Superior temporal gyrus (tissue), 1 donor: ENCODE results near the gene XXYLT1.
"Not testable (repeated sequence)": the region's sequence is repeated elsewhere in the genome, so short reads cannot be mapped to it uniquely, and the experiment has no call there.

Experiments
- DNase-seq: peaks from one replicate; pipeline ENCODE4 v3.0.0-alpha.2; 2016; ENCODE audit errors: extremely low spot score

Gene XXYLT1

GRCh38 chr3:195097331-195098255, 173.4 kb downstream of the XXYLT1 start:
- DNase-seq = no peak

GRCh38 chr3:195096484-195097330, 174.3 kb downstream of the XXYLT1 start:
- no peak for DNase-seq

- no peak for DNase-seq
Observed at GRCh38 chr3:195096053-195096452, 174.9 kb downstream of the XXYLT1 start.

GRCh38 chr3:195095704-195096036, 175.3 kb downstream of the XXYLT1 start:
- DNase-seq = no peak

GRCh38 chr3:195095035-195095703, 175.8 kb downstream of the XXYLT1 start:
- no peak for DNase-seq

GRCh38 chr3:195094191-195094921, 176.6 kb downstream of the XXYLT1 start:
- no peak for DNase-seq

GRCh38 chr3:195093731-195094130, 177.2 kb downstream of the XXYLT1 start:
- DNase-seq = no peak

GRCh38 chr3:195087840-195088601, 182.9 kb downstream of the XXYLT1 start:
- DNase-seq = not testable (repeated sequence)

- DNase-seq = no peak
Observed at GRCh38 chr3:195087328-195087727, 183.6 kb downstream of the XXYLT1 start.

GRCh38 chr3:195086885-195087284, 184.1 kb downstream of the XXYLT1 start:
- DNase-seq = no peak

GRCh38 chr3:195086341-195086740, 184.6 kb downstream of the XXYLT1 start:
- no peak for DNase-seq

GRCh38 chr3:195085356-195086130, 185.4 kb downstream of the XXYLT1 start:
- no peak for DNase-seq

- DNase-seq = no peak
Observed at GRCh38 chr3:195084746-195085145, 186.2 kb downstream of the XXYLT1 start.

- no peak for DNase-seq
Observed at GRCh38 chr3:195083659-195084058, 187.3 kb downstream of the XXYLT1 start.

- no peak for DNase-seq
Observed at GRCh38 chr3:195082811-195083210, 188.1 kb downstream of the XXYLT1 start.

- DNase-seq = no peak
Observed at GRCh38 chr3:195081242-195081963, 189.6 kb downstream of the XXYLT1 start.

GRCh38 chr3:195080571-195081151, 190.3 kb downstream of the XXYLT1 start:
- no peak for DNase-seq

GRCh38 chr3:195080125-195080524, 190.8 kb downstream of the XXYLT1 start:
- DNase-seq = no peak

GRCh38 chr3:195079636-195080035, 191.3 kb downstream of the XXYLT1 start:
- no peak for DNase-seq
